ENCODE results near the gene NNT.
"Not testable (repeated sequence)": the region's sequence is repeated elsewhere in the genome, so short reads cannot be mapped to it uniquely, and the experiment has no call there.

The NNT gene

DNA sequence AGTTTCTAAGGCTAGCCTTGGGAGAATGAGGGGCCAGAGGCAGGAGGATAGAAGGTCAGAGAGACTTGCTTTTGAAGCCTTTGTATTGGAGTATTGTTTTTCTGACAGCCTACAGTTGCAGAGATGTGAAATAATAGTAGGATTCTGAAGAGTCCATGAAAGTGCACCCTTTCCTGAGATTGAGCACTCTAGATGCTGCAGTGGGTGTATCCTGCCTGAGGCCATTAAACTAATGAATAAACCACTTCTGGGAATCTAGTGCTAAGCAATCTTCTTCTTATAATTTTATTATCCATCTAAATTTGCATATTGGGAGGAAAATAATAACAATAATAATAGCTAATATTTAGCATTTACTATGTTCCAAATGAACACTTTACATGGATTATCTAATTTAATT is 19.3 kb upstream of the NNT start:
- no peak for DNase-seq (ENCODE audit: low spot score)

DNA sequence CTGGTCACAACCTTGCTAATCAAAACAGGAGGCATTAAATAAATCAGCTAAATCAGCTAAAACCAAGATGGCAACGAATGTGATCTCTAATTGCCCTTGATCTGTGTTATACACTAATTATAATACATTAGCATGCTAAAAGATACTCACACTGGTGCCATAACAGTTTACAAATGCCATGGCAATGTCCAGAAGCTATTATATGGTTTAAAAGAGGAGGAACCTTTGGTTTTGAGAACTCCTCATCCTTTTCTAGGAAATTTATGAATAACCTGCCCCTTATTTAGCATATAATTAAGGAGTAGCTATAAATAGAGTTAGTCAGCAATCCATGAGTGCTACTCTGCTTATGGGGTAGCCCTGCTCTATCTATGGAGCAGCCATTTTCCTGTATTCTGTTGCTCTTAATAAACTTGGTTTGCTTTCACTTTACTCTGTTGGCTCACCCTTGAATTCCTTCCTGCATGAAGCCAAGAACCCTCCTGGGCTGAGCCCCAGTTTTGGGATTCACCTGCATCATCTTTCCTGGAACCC is 18.7 kb upstream of the NNT start:
- no peak for DNase-seq (ENCODE audit: low spot score)

DNA sequence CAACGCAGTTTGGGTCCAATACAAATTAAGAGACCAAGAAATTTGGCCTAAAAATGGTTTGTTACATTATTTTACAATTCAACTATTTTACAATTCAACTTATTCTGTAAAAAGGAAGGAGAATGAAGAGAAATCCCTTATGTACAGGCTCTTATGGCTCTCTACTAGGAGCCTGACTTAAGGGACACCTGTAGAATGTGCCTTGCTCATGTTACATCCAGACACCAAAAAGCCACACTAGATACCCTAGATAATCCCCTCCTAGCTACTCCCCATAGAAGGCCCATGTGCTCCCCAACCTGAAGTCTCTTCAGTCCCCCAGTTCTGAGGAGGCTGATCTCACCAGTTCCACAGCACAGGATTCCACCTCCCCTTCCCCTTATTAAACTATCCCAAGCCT is 14.1 kb upstream of the NNT start:
- DNase-seq (ENCODE audit: low spot score) = no peak

DNA sequence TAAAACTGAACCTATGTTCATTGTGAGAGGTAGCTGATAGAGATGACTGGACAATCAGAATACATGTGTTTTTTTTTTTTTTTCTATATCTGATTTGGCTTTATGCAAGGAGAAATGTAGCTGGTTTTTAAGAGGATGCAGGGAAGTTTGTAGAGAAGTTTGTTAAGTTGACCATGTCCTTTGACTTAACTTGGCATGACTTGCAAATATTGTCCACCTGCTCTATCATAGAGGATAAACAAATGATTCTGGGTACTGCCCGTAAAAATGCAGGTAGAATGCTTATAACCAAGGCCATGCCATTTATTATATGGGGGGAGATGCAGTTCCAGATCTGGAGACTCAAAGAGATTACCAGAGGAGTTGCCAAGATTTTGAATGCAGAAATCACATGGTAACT is 13.7 kb upstream of the NNT start:
- DNase-seq (ENCODE audit: low spot score) = no peak

DNA sequence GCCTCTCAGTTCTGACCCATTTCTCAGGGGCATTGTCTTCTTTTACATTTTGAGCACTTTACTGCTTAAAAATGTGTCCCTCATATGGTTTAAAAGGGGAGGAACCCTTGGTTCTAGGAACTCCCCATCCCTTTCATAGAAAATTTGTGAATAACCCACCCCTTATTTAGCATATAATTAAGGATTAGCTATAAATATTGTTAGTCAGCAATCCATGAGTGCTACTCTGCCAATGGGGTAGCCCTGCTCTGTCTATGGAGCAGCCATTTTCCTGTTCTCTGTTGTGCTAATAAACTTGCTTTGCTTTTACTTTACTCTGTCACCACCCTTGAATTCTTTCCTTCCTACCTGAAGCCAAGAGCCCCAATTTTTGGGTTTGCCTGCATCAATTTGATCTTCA is 12.3 kb upstream of the NNT start:
- DNase-seq (ENCODE audit: low spot score) = no peak

DNA sequence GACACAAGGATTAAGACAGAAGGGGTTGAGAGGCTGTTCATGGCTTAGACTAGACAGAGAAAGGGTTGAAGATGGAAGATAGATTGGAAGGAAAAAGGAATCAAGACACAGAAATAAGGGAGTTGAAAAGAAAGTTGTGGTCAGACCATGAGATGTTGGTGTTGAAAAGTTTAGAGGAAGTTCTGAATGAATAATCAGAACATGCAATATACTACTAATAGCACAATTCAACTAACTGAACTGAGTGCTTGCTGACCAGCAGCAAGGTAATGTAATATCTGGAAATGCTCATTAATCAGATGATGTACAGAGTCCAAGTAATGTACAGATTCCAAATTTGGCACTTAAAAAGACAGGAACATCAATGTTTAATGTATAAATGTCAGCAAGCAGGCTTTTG is 10.6 kb upstream of the NNT start:
- no peak for DNase-seq (ENCODE audit: low spot score)

DNA sequence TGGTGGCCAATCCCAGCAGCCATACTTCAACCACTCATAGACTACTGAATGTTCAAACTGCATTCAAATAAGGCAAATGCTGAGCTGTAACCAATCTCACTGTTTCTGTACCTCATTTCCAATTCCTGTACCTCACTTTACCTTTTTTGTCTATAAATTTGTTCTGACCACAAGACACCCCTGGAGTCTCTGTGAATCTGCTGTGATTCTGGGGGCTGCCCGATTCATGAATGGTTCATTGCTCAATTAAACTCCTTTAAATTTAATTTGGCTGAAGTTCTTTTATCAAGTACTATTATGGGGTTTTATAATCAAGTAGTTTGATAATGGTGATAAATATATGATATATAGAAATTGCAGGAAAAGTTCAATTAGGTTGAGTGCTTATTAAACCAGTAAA is 4.1 kb upstream of the NNT start:
- DNase-seq (ENCODE audit: low spot score) = not testable (repeated sequence)

DNA sequence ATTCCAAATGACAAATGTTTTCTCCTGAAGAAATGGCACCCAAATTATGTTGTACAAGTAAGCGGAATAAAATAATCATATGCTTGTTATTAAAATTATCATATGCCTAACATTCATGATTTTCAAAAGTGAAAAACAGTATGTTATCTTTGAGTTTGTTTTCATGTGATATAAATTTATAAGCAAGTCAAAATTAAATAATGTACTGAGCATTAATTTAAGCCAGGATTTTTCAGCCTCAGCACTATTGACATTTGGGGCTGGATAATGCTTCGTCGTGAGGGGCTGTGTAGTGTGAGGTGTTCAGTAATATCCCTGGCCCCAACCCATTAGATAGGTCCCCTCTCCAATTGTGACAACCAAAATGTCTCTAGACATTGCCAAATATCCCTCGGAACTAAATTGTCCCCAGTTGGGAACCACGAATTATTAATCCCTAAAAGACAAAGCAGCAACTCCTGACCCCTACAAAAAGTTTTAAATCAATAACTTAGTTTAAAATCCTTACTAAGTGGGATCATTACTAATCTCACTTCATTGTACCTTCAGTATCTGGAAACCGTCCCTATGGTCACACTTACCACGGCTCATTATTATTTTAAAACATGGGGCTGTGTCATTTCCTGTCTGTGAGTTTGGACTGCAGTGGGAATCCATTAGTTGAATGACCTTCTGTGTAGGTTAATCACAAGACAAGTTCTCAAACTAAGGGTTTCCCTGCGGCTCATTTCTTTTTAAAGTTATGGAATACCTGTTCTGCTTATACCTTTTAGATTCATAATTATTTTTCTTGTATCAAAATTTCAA is 1.3 kb upstream of the NNT start:
- peak; percentile 51 for DNase-seq (ENCODE audit: low spot score)

DNA sequence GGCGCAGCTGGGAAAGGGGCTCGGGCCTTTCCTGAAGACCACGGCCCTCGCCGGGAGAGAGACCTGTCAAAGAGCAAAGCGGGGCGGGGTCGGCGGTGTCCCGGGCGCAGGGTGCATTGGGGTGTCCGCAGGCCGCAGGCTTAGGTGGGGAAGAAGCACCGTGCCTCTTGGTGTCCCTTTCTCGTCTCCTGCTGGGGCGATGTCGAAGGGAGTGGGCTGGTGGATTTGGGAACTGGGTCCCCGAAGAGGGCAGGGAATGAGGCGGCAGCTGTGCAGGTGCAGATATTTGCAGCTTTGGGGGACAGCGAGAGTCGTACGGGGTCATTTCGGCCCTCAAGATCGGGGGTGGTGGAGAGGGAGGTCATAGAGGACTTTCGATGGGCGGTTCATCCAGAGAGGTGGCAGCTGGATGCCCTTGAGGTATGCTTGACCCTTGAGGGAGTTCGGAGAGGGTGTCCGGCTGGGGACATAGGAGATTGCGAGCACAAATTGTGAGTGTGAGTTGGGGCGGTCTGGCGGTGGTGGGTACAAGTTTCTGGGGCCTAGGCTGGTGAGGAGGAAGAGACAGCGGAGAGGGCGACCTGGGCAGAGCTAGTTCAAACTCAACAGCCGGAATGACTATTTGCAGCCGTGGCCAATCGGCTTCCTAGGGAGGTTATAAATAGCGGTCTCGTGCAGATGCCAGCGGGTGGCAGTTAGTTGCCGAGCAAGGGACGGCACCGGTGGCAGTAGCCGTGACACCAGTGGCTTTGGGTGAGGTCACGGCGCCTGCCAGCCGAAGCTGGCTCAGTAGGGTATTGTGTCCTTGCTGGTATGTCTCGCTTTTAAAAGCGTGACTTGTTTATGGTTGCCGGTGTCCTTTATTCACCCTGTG is 601 bp downstream of the NNT start:
- peak; percentile 45 for DNase-seq (ENCODE audit: low spot score)

DNA sequence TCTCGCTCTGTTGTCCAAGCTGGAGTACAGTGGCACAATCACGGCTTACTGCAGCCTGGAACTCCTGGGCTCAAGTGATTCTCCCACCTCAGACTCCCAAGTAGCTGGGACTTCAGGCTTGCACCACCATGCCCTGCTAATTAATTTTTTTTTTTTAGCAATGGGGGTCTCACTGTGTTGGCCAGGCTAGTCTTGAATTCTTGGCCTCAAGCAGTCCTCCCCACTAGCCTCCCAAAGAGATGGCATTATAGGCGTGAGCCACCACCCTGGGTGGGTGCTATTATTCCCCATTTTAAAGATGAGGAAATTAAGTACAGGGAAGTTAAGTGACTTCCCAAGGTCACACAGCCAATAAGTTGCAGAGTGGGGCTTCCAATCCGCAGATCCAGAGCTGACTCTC is 1.7 kb downstream of the NNT start:
- no peak for DNase-seq (ENCODE audit: low spot score)

DNA sequence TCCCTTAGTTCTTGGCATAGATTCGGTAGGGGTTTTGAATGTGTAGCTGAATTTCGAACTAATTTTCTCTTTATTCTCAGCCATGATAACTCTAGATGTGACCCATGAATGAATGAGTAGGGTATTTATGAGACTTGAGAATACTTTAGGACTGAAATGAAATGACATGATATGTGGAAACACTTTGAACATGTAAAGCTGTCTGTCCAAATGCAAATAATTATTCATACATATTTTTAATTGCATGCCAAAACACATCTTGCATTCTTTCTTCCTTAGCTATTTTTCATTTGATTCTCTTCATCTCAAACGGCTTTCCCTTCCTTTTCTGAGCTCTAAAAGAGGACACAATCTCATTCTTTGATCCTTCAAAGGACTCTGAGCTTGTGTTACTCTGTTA is 3.4 kb downstream of the NNT start:
- no peak for DNase-seq (ENCODE audit: low spot score)

DNA sequence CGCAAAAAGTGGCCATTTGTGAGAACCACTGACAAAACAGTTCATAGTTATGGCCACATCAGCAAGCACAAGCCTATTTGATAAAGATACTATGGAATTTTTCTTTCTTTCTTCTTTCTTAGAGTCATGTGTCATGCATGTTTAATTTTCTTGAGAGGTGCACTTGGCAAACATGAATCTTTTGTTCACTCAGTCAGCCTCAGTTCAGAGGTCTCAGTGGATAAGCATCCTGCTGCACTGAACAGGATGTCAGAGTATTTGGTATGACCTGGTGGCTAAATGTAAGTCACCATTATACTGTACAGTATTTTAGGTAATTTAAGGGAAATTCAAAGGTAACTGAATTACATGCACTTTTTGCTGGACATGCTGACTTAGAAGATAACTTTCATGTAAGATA is 5.4 kb downstream of the NNT start:
- no peak for DNase-seq (ENCODE audit: low spot score)

DNA sequence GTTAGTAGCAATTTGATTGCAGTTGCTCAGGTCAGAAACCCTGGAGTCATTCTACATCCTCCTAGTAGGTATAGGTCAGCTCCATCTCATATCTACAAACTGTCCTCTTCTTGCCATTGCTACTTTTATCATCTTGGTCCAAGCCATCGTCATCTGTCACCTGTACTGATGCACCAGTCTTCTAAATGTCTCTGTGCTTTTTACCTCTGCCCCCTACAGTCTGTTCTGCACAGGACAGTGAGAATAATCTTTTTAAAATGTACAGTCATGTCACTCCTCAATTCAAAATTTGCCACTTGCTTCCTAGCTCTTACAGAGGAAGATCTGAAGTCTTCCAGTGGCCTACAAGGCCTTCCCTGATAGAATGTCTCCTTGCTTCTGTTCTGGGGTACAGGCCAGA is 6.8 kb downstream of the NNT start:
- DNase-seq (ENCODE audit: low spot score) = no peak

DNA sequence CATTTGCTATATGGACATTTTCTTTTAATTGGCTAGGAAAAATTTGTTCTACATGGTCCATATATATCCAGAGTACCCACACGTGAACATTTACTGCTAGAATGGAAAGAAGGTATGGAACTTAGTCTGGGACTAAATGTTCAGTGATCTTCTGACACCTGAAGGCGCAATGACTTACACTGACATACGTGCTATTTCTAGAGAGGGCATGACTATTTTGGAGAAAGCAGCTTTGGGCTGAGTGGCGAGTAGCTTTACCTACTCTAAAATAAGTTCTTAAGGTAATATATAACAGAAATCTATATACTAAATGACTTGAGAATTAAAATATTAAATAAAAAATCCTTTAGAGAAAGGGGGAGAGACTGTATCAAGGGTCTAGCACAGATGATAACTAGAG is 10.4 kb downstream of the NNT start:
- no peak for DNase-seq (ENCODE audit: low spot score)

DNA sequence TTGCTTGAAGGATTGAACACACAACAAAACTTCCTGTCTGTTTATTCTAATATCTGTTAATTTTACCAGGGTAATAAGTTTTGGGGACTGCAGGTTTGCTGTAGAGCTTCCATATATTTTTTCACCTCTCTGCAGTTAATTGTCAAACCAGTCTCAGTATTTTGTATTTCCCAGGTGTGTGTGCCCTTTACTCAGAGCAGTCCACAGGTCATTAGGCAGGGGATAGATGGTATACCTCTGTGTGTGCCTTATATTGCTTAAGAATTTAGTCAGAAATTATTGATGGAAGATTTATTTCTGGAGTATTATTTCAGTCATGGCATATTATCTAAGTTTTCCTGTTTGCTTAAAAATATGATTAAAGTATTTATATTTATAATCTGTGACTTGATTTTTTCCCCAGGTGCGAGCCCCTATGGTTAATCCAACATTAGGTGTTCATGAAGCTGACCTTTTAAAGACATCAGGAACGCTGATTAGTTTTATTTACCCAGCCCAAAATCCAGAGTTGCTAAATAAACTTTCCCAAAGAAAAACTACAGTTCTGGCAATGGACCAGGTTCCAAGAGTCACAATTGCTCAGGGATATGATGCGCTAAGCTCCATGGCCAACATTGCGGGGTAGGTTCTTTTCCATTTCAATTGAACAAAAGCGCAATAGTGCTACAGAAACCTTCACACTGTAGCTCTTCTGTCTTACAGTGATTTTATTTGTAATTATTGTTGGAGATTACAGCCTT is 12.6 kb downstream of the NNT start:
- DNase-seq (ENCODE audit: low spot score) = no peak

DNA sequence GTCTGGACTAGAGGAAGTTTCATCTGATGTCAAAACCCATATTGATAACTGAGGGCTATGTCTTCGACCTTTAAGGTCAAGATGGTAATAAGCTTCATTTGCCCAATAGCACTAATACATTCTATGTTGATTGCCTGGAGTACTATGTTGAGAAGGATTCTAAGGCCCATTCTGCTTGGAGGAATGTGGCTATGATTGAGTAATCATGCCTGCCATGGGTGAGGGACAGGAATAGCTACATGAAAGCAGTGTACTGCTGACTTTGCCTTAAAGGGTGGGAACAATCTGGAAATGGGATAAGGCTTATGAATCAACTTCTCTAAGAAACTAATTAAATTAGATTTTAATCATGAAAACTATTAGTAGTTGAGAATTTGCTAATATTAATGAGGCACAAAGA is 13.6 kb downstream of the NNT start:
- DNase-seq (ENCODE audit: low spot score) = no peak

DNA sequence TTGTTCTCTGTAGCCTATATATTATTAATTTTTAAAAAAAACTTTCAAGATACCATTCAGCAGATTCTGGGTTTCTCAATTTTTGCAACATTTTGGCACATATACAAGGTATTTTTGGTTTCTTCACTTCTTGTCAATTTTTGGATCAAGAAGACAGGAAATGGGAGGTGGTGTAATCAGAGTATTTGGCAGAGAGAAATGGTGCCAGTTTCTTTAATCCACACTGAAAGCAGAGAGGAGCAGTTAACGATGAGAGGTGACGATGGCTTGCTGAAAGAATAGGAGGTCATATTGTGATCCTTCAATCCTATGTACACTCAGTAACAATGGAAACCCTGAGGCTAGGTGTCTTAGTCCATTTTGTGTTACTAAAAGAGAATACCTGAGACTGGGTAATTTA is 16.4 kb downstream of the NNT start:
- no peak for DNase-seq (ENCODE audit: low spot score)

DNA sequence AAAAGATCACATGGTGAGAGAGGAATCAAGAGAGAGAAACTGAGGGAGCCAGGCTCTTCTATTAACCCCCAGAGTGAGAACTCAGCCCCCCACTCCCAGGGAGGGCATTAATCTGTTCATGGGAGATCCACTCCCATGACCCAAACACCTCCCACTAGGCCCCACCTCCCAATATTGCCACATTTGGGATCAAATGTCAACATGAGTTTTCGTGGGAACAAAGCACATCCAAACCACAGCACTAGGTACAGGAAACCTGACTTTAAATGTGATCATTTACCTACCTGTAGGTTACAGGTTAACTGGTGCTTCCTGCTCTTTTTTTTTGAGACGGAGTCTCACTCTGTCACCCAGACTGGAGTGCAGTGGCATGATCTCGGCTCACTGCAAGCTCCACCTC is 16.9 kb downstream of the NNT start:
- no peak for DNase-seq (ENCODE audit: low spot score)

DNA sequence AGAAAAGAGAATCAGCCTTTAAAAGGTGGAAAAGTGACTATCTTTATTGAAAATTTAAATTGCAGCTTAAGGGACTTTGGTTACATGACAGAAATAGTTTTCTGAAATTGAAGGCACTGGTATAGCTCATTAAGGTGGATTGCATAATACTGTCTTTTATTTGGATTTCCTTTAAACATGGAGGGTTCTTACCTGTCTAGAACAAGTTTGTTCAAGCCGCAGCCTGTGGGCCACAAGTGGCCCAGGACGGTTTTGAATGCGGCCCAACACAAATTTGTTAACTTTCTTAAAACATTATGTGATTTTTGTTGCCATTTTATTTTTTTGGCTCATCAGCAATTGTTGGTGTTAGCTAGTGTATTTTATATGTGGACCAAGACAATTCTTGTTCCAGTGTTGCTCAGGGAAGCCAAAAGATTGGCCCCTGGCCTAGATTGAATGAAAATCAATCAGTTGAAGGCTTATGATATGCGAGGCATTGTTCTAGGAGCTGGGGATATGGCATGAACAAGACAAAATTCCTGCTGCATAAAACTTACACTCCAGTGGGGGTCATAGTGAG is 18.0 kb downstream of the NNT start:
- no peak for DNase-seq (ENCODE audit: low spot score)

DNA sequence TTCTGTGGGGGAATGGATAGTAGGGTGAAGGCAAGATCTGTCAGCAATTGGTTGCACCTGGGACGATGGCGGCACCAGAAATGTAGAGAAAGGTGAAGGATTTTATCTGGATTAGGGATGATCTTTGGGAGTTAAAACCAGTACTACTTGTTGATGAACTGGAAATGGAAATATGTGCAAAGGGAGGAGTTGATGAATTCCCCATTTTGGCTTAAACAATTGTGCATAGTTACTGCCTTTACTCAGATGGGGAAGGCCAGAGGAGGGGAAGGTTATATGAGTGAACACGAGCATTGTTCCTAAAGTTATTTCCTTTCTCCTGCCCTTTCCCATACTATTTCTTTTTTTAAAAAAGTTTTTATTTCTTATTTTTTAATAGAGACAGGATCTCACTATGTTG is 19.1 kb downstream of the NNT start:
- DNase-seq (ENCODE audit: low spot score) = no peak

DNA sequence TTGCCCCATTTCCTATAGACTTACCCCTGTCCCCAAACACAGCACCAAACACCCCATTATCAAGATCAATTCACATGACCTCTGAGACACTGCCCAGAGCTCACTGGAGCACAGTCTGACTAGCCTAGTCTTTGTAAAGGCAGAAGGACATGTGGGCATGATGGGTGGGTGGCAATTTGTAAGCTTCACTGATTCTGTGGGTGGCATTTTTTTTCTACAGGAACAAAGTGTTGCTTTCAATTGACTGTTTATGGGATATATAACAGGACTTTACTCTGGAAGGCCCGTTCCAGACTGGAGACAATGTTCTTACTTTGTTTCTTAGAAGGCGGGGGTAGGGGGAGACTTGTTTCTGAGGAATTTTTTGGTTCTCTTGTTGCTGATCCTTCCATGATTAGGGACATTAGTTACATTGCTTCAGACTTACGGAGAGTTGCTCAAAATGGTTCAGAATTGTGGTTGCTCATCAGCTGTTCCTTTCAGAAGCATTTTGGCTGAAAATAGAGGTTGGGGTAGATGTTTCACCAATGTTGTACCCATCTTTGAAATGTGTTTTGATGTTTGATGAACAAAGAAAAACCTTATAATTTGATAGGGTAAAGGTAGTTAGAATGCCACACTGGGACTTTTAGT is 20.2 kb downstream of the NNT start:
- DNase-seq (ENCODE audit: low spot score) = peak; percentile 68

DNA sequence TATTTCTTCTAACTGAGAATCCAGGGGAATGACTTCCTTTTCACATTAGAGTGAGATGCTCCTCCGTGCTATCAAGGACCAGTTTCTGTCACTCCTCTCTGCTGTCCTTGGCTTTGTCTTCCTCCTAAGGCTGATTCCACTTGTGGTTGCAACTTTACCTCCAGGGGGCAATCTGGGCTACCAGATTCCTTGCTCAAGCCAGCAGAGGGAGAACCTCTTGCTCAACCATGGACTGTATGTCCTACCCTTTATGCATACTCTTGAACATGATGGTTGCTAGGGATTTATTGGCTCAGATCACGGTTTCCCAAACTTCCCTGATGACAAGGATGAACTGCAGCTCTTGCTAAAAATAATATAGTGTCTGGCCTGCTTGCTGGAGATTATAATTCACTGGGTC is 24.0 kb downstream of the NNT start:
- DNase-seq (ENCODE audit: low spot score) = peak; percentile 72

All from COLO829 (cell line).